Lung (tissue), 12 donors: ENCODE data around the gene SNX27. TPM values are rescaled to one million over a fixed set of nuclear protein-coding genes. Genes with fewer than 3 reads are reported as not detected.

Experiments
- ATAC-seq: fragments of 200-7000 bp; cut with Tn5 transposase; one replicate; pipeline ENCODE4 v1.9.1; 2020; ENCODE audit warnings: moderate number of reproducible peaks; ENCODE audit not compliant: insufficient read depth, low FRiP score
- DNase-seq, 3 donors: peaks; one replicate each; pipeline ENCODE4 v3.0.0-alpha.2; 2013 to 2017
- H3K27ac ChIP-seq, 2 donors: one replicate each; pipeline ENCODE4 v1.5.1; 2013; ENCODE audit warnings: mild to moderate bottlenecking in 2 of 2, moderate library complexity in 2 of 2, control low read depth in 1 of 2, inconsistent platforms in 1 of 2, low read depth in 1 of 2, low read length in 1 of 2
- H3K27me3 ChIP-seq, 3 donors: one replicate each; pipeline ENCODE4 v1.5.1; 2013; ENCODE audit warnings: low read length in 2 of 3; ENCODE audit not compliant: control insufficient read depth in 3 of 3, insufficient read depth in 3 of 3
- H3K36me3 ChIP-seq, 4 donors: one replicate each; pipeline ENCODE4 v1.5.1; 2013; ENCODE audit warnings: low read length in 4 of 4, mild to moderate bottlenecking in 1 of 4, moderate library complexity in 1 of 4; ENCODE audit not compliant: control insufficient read depth in 4 of 4, insufficient read depth in 4 of 4
- H3K4me1 ChIP-seq, 5 donors: one replicate each; pipeline ENCODE4 v1.5.1; 2013; ENCODE audit warnings: low read length in 5 of 5, mild to moderate bottlenecking in 2 of 5, moderate library complexity in 1 of 5; ENCODE audit not compliant: control insufficient read depth in 5 of 5, insufficient read depth in 5 of 5
- H3K4me3 ChIP-seq: one replicate; pipeline ENCODE4 v1.5.1; 2013; ENCODE audit warnings: mild to moderate bottlenecking, control low read depth, moderate library complexity
- H3K9ac ChIP-seq, 2 donors: one replicate each; pipeline ENCODE4 v1.5.1; 2013; ENCODE audit warnings: low read length in 2 of 2, control low read depth in 1 of 2; ENCODE audit not compliant: insufficient read depth in 1 of 2
- H3K9me3 ChIP-seq, 4 donors: one replicate each; pipeline ENCODE4 v1.5.1; 2013; ENCODE audit warnings: low read length in 3 of 4, mild to moderate bottlenecking in 1 of 4, moderate library complexity in 1 of 4; ENCODE audit not compliant: control insufficient read depth in 4 of 4, insufficient read depth in 3 of 4
- CTCF ChIP-seq: IDR thresholded peaks from 2 replicates; pipeline ENCODE4 v1.5.1; 2012; ENCODE audit warnings: mild to moderate bottlenecking; ENCODE audit errors: control extremely low read depth, extremely low read depth
- WGBS, 2 donors: extraction: QIAGEN DNeasy Blood & Tissue Kit; methylation state at CpG; one replicate each; pipeline ENCODE4 v1.1.7; 2013; 5-methylcytosine and 5-hydroxymethylcytosine counted together
- polyA plus RNA-seq, 2 donors: library from polyadenylated mRNA; stranded (reverse); fragments of 200-250 nt; gene quantifications; one replicate each; pipeline ENCODE4 v1.2.1, GENCODE V29; 2013
- total RNA-seq, 2 donors: library from RNA; depleted of rRNA in 1 of 2; stranded (reverse); fragments of >200 nt in 1 of 2; gene quantifications; one replicate each; pipeline ENCODE4 v1.2.1, GENCODE V29; 2014 to 2021
- donor health status: control.
- donor health status: control.
- donor health status: Bipolar disorder and iron deficiency.
- donor health status: healthy.
- donor health status: DM: yes; HTN: yes; CAD: no.

The SNX27 gene
- total and polyA plus RNA-seq, 4 donors = 12.1 to 63.7 (median 26.5) TPM

- no peak for ATAC-seq
Measured at GRCh38 chr1:151612501-151613281, 841 bp downstream of the SNX27 start.

GRCh38 chr1:151613282-151613780 lies 1.5 kb downstream of the SNX27 start:
- Histone ChIP-seq H3K27me3 (no peaks in the 10 kb centered on the region), H3K4me1 (peaks cover 0 to 17% (median 4%) of the 10 kb centered on the region in 5 donors), H3K9me3 (no peaks in the 10 kb centered on the region), H3K27ac (peak overlapping the region in 1 of 2 donors; percentile 10), H3K36me3 (peaks cover 0 to 1% (median 0%) of the 10 kb centered on the region in 4 donors), H3K4me3 (peak overlapping the region; percentile 98), H3K9ac (peak overlapping the region; percentile 8 to 73)
- TF ChIP-seq CTCF = no peak
- DNase-seq = peak in 2 of 3 donors; percentile 14 to 19
- 37 to 56% methylated on average over 9 of the region's 9 CpGs for WGBS, 2 donors
- ATAC-seq = no peak

More at GRCh38 chr1:151612501-151613281, 841 bp downstream of the SNX27 start:
- WGBS, 2 donors = 1 to 2% methylated on average over 38 to 44 of the region's 44 CpGs
- DNase-seq = peak; percentile 51 to 58 (median 56)
- Histone ChIP-seq H3K4me1 (peaks cover 0 to 17% (median 4%) of the 10 kb centered on the region in 5 donors), H3K9me3 (no peaks in the 10 kb centered on the region), H3K4me3 (peak overlapping the region; percentile 98), H3K9ac (peak overlapping the region; percentile 8 to 73), H3K27me3 (no peaks in the 10 kb centered on the region), H3K27ac (peak overlapping the region; percentile 84 to 99), H3K36me3 (peaks cover 0 to 1% (median 0%) of the 10 kb centered on the region in 4 donors)
- no peak for TF ChIP-seq CTCF

- no peak for DNase-seq
- Histone ChIP-seq H3K27me3 (no peaks in the 10 kb centered on the region), H3K4me1 (peaks cover 0 to 27% (median 5%) of the 10 kb centered on the region in 5 donors), H3K36me3 (peaks cover 0 to 1% (median 0%) of the 10 kb centered on the region in 4 donors), H3K9me3 (no peaks in the 10 kb centered on the region), H3K4me3 (no peak overlapping the region), H3K27ac (no peak overlapping the region), H3K9ac (no peak overlapping the region)
- 69 to 87% methylated on average over 4 of the region's 4 CpGs for WGBS, 2 donors
- no peak for TF ChIP-seq CTCF
- no peak for ATAC-seq
Measured at GRCh38 chr1:151615711-151616504, 4.1 kb downstream of the SNX27 start.
